22Rv1 (cell line): ENCODE data around the gene ERFL.

Source experiments
- CTCF ChIP-seq: fragments of 450-650 bp; IDR thresholded peaks from 2 replicates; pipeline ENCODE4 v1.5.1; 2017; ENCODE audit warnings: mild to moderate bottlenecking
- ZFX ChIP-seq: fragments of 450-650 bp; IDR thresholded peaks from 2 replicates; pipeline ENCODE4 v1.6.1; 2017; ENCODE audit warnings: antibody characterized with exemption, borderline replicate concordance

GRCh38 chr19:41951686-41952172 is 23.5 kb upstream of the ERFL start:
- TF ChIP-seq CTCF = peak; percentile 96
- no peak for TF ChIP-seq ZFX
